Measurements from ENCODE around the gene MYO9B. TPM values are rescaled to one million over a fixed set of nuclear protein-coding genes. Genes with fewer than 3 reads are reported as not detected.
A peak's percentile ranks its signal among the peaks of the same experiment; 100 is the strongest.
"Not testable (repeated sequence)": the region's sequence is repeated elsewhere in the genome, so short reads cannot be mapped to it uniquely, and the experiment has no call there.

The MYO9B gene
- total and polyA plus RNA-seq, 9 of the 15 experiments (the other 6 are each of a cell fraction or from before 2014, with no cell fraction given) = 2.4 to 77.6 (median 23.0) TPM

- BruUV-seq (replicated peaks); in situ Hi-C loops (cut with MboI); H2AFZ ChIP-seq (ENCODE audit: low read depth, low read length); H3K9me3 ChIP-seq (replicated peaks; ENCODE audit: control insufficient read depth, insufficient read depth, low read depth, low read length); FAIRE-seq; H3K4me3 ChIP-seq; H3K9me1 ChIP-seq (ENCODE audit: control insufficient read depth, insufficient read depth, low read length); CTCF ChIA-PET (ENCODE audit: low intra/inter-chr PET ratio); ATAC-seq; intact Hi-C loops (cut with micrococcal nuclease); H3K27me3 ChIP-seq (ENCODE audit: control insufficient read depth in 2 of 2, insufficient read depth in 2 of 2, low read length in 2 of 2); H3K4me2 ChIP-seq (ENCODE audit: insufficient read depth, low read length); H3K27ac ChIP-seq (ENCODE audit: extremely low read depth, low read depth, low read length); DNase-seq (ENCODE audit: extremely low read depth in 1 of 4, low spot score in 3 of 4): not testable (repeated sequence)
- H3K9ac ChIP-seq (ENCODE audit: insufficient read depth in 1 of 2, low read depth in 2 of 2, low read length in 2 of 2) = peak overlapping the region in 1 of 2 experiments; percentile 82; a peak in 2 of 4 replicates
- peaks cover 69% of the 10 kb centered on the region; the same call in 2 of the 3 replicates for H3K36me3 ChIP-seq (ENCODE audit: control insufficient read depth, insufficient read depth, low read length)
- POLR2A ChIA-PET = interaction anchor here (1.2 kb wide), 1 partner anchor 12 kb away, joined by 3 read pairs; no protein-coding TSS in a partner anchor
- 97% methylated on average over 4 of the region's 4 CpGs for WGBS (ENCODE audit: insufficient coverage, low coverage, missing lambda C conversion rate)
- peaks cover 23% of the 10 kb centered on the region for H3K79me2 ChIP-seq (ENCODE audit: control insufficient read depth, insufficient read depth, low read length)
- H4K20me1 ChIP-seq (replicated peaks; ENCODE audit: control insufficient read depth, insufficient read depth, low read length) = peaks cover 30% of the 10 kb centered on the region
- H3K4me1 ChIP-seq (replicated peaks in 1 of 2; ENCODE audit: control insufficient read depth in 2 of 2, insufficient read depth in 2 of 2, low read length in 2 of 2) = peaks cover 0 to 19% of the 10 kb centered on the region in 2 experiments; a peak in 2 of 5 replicates
Observed at GRCh38 chr19:17106964-17107363, 31.4 kb downstream of the MYO9B start.

GRCh38 chr19:17107546-17108452 is 32.2 kb downstream of the MYO9B start:
- Histone ChIP-seq H3K36me3 (ENCODE audit: control insufficient read depth, insufficient read depth, low read length) (peaks cover 63% of the 10 kb centered on the region; the same call in 2 of the 3 replicates), H3K27ac (ENCODE audit: extremely low read depth, low read depth, low read length) (no peak overlapping the region), H3K4me1 (replicated peaks in 1 of 2; ENCODE audit: control insufficient read depth in 2 of 2, insufficient read depth in 2 of 2, low read length in 2 of 2) (peaks cover 0 to 20% of the 10 kb centered on the region in 2 experiments; a peak in 2 of 5 replicates), H4K20me1 (replicated peaks; ENCODE audit: control insufficient read depth, insufficient read depth, low read length) (peaks cover 30% of the 10 kb centered on the region), H3K9me3 (replicated peaks; ENCODE audit: control insufficient read depth, insufficient read depth, low read depth, low read length) (no peaks in the 10 kb centered on the region), H3K79me2 (ENCODE audit: control insufficient read depth, insufficient read depth, low read length) (peaks cover 23% of the 10 kb centered on the region), H3K4me3 (no peak overlapping the region), H3K9ac (ENCODE audit: insufficient read depth in 1 of 2, low read depth in 2 of 2, low read length in 2 of 2) (peak overlapping the region in 1 of 2 experiments; percentile 82; a peak in 2 of 4 replicates), H3K27me3 (ENCODE audit: control insufficient read depth in 2 of 2, insufficient read depth in 2 of 2, low read length in 2 of 2) (no peaks in the 10 kb centered on the region), H3K9me1 (ENCODE audit: control insufficient read depth, insufficient read depth, low read length) (no peaks in the 10 kb centered on the region), H2AFZ (ENCODE audit: low read depth, low read length) (no peak overlapping the region), H3K4me2 (ENCODE audit: insufficient read depth, low read length) (no peak overlapping the region)
- ChIA-PET POLR2A (interaction anchor here (0.6 to 1.2 kb wide), 3 partner anchors 11 to 21 kb away, joined by 3 to 7 read pairs (median 3); no protein-coding TSS in a partner anchor), CTCF (ENCODE audit: low intra/inter-chr PET ratio) (no interaction called here)
- ATAC-seq (no peak), DNase-seq (ENCODE audit: extremely low read depth in 1 of 4, low spot score in 3 of 4) (no peak), FAIRE-seq (no peak)
- 76% methylated on average over 26 of the region's 27 CpGs for WGBS (ENCODE audit: insufficient coverage, low coverage, missing lambda C conversion rate)
- no TSS peak for BruUV-seq (replicated peaks)
- in situ Hi-C loops (cut with MboI) (no loop called here), intact Hi-C loops (cut with micrococcal nuclease) (no loop called here)
- 0 out of 2 replicates have a peak, but pooled peaks have one; percentile 10 for TF ChIP-seq ATF3 (IDR thresholded peaks at IDR 0.05)
- TF ChIP-seq ATF3 (CRISPR knock-in tag; conservative IDR thresholded peaks at IDR 0.05) = no peak
- TF ChIP-seq SUPT5H (IDR thresholded peaks at IDR 0.05) = no peak
- TF ChIP-seq FOSL1 (tag; conservative IDR thresholded peaks at IDR 0.05) = peak; percentile 81
- no peak for TF ChIP-seq ZHX1 (conservative IDR thresholded peaks at IDR 0.05; ENCODE audit: low read length)
- TF ChIP-seq POLR2G (IDR thresholded peaks at IDR 0.05; ENCODE audit: low read depth, low read length) = peak; percentile 26; the same call in 1 of the 2 replicates
- TF ChIP-seq ZNF639 (CRISPR knock-in tag; conservative IDR thresholded peaks at IDR 0.05 in 1 of 2, IDR thresholded peaks at IDR 0.05 in 1 of 2) = no peak
